GM12892 (cell line): ENCODE data around the gene TCP11L1.
A peak's percentile ranks its signal among the peaks of the same experiment; 100 is the strongest.
"Not testable (repeated sequence)": the region's sequence is repeated elsewhere in the genome, so short reads cannot be mapped to it uniquely, and the experiment has no call there.

Experiments
- DNase-seq: peaks from one replicate; pipeline ENCODE4 v3.0.0; 2011; ENCODE audit not compliant: insufficient read length
- FAIRE-seq: peaks from 2 replicates; lab custom pipeline; 2011; peaks lifted over from hg19 to GRCh38; lab: Jason Lieb, UNC
- POLR2A ChIP-seq: IDR thresholded peaks from 2 replicates; pipeline ENCODE4 v1.6.1; 2011; ENCODE audit warnings: low read depth, low read length, control low read depth
- POLR2AphosphoS5 ChIP-seq: IDR thresholded peaks from 2 replicates; pipeline ENCODE4 v1.6.1; 2011; ENCODE audit warnings: low read depth, low read length, control low read depth
- TAF1 ChIP-seq: IDR thresholded peaks from 2 replicates; pipeline ENCODE4 v1.6.1; 2011; ENCODE audit warnings: low read depth, mild to moderate bottlenecking, control low read depth, low read length, borderline replicate concordance

Gene TCP11L1

GRCh38 chr11:33103836-33104235 is 64.5 kb downstream of the TCP11L1 start:
- no peak for FAIRE-seq
- TF ChIP-seq POLR2AphosphoS5 (no peak), POLR2A (no peak), TAF1 (no peak)
- no peak for DNase-seq

- DNase-seq (no peak), FAIRE-seq (peak; percentile 71)
- TF ChIP-seq TAF1, result no peak
- no peak for TF ChIP-seq POLR2A
- TF ChIP-seq POLR2AphosphoS5, result no peak
Measured at GRCh38 chr11:33109294-33109895, 70.0 kb downstream of the TCP11L1 start.

- TF ChIP-seq POLR2A (no peak), TAF1 (no peak), POLR2AphosphoS5 (no peak)
- FAIRE-seq (no peak), DNase-seq (no peak)
Measured at GRCh38 chr11:33110083-33110482, 70.7 kb downstream of the TCP11L1 start.

GRCh38 chr11:33116535-33116934 is 77.2 kb downstream of the TCP11L1 start:
- DNase-seq (no peak), FAIRE-seq (peak; percentile 56)
- TF ChIP-seq POLR2A, result no peak
- no peak for TF ChIP-seq POLR2AphosphoS5
- no peak for TF ChIP-seq TAF1

GRCh38 chr11:33122696-33123095 is 83.3 kb downstream of the TCP11L1 start:
- FAIRE-seq, DNase-seq: not testable (repeated sequence)
